HEK293 (cell line): ENCODE results near the gene ITPKB.

Experiments
- CTCF ChIA-PET: fragments of 350-600 bp; formaldehyde crosslinking; extraction: SDS; loops from one replicate; lab custom pipeline; 2021; ENCODE audit warnings: antibody characterized with exemption; lab: Yijun Ruan, JAX
- POLR2A ChIA-PET: fragments of 300-600 bp; formaldehyde crosslinking; extraction: SDS; loops from one replicate; lab custom pipeline; 2020; ENCODE audit warnings: antibody characterized with exemption, inconsistent platforms; lab: Yijun Ruan, JAX
- H3K27ac ChIP-seq: fragments of 200-500 bp; sonication (Bioruptor generic); 2 replicates; pipeline ENCODE4 v1.5.1; 2014; ENCODE audit warnings: low read depth, low read length, control low read depth, inconsistent platforms; ENCODE audit errors: extremely low read depth
- H3K36me3 ChIP-seq, 2 experiments: fragments of 200-500 bp in 1 of 2; sonication (Bioruptor generic) in 1 of 2; 1 replicate in 1 of 2; 2 replicates in 1 of 2; pipeline ENCODE4 v1.5.1; 2014 to 2017; ENCODE audit warnings: inconsistent platforms in 2 of 2, low read length in 2 of 2; ENCODE audit not compliant: control insufficient read depth in 2 of 2, insufficient read depth in 1 of 2
- H3K4me1 ChIP-seq: fragments of 200-500 bp; sonication (Bioruptor generic); 2 replicates; pipeline ENCODE4 v1.5.1; 2014; ENCODE audit warnings: mild to moderate bottlenecking, low read length, inconsistent platforms; ENCODE audit not compliant: control insufficient read depth, insufficient read depth
- H3K4me3 ChIP-seq: 2 replicates; pipeline ENCODE4 v1.5.1; 2011; ENCODE audit warnings: low read depth, mild to moderate bottlenecking, control low read depth, low read length, moderate library complexity
- H3K9me3 ChIP-seq: fragments of 200-500 bp; sonication (Bioruptor generic); 2 replicates; pipeline ENCODE4 v1.5.1; 2014; ENCODE audit warnings: low read depth, low read length, inconsistent platforms; ENCODE audit not compliant: control insufficient read depth, insufficient read depth
- GLIS1 ChIP-seq: fragments of 450-650 bp; formaldehyde crosslinking; IDR thresholded peaks from 2 replicates; pipeline ENCODE4 v1.5.1; 2016; ENCODE audit warnings: missing biosample characterization, missing genetic modification characterization
- KLF1 ChIP-seq: fragments of 450-650 bp; formaldehyde crosslinking; IDR thresholded peaks from 2 replicates; pipeline ENCODE4 v1.5.1; 2016; ENCODE audit warnings: missing biosample characterization, missing genetic modification characterization
- KLF10 ChIP-seq: fragments of 450-650 bp; IDR thresholded peaks from 2 replicates; pipeline ENCODE4 v1.5.1; 2018; ENCODE audit warnings: missing biosample characterization, mild to moderate bottlenecking, missing genetic modification characterization
- KLF17 ChIP-seq: fragments of 450-650 bp; formaldehyde crosslinking; IDR thresholded peaks from 2 replicates; pipeline ENCODE4 v1.5.1; 2016; ENCODE audit warnings: missing biosample characterization, missing genetic modification characterization
- PRDM6 ChIP-seq: fragments of 450-650 bp; formaldehyde crosslinking; IDR thresholded peaks from 2 replicates; pipeline ENCODE4 v1.5.1; 2017; ENCODE audit warnings: missing biosample characterization, missing genetic modification characterization
- RBAK ChIP-seq: fragments of 450-650 bp; formaldehyde crosslinking; IDR thresholded peaks from 2 replicates; pipeline ENCODE4 v1.5.1; 2016; ENCODE audit warnings: missing biosample characterization, missing genetic modification characterization
- SCRT1 ChIP-seq: fragments of 450-650 bp; formaldehyde crosslinking; IDR thresholded peaks from 2 replicates; pipeline ENCODE4 v1.5.1; 2016; ENCODE audit warnings: missing biosample characterization, missing genetic modification characterization, borderline replicate concordance
- SCRT2 ChIP-seq: fragments of 450-650 bp; formaldehyde crosslinking; IDR thresholded peaks from 2 replicates; pipeline ENCODE4 v1.5.1; 2016; ENCODE audit warnings: missing biosample characterization, missing genetic modification characterization
- ZBTB1 ChIP-seq: fragments of 450-650 bp; formaldehyde crosslinking; IDR thresholded peaks from 2 replicates; pipeline ENCODE4 v1.5.1; 2016; ENCODE audit warnings: missing biosample characterization, missing genetic modification characterization
- ZBTB49 ChIP-seq: fragments of 450-650 bp; formaldehyde crosslinking; IDR thresholded peaks from 2 replicates; pipeline ENCODE4 v1.5.1; 2016; ENCODE audit warnings: missing biosample characterization, missing genetic modification characterization, low read depth
- ZEB2 ChIP-seq: fragments of 450-650 bp; formaldehyde crosslinking; IDR thresholded peaks from 2 replicates; pipeline ENCODE4 v1.5.1; 2016; ENCODE audit warnings: missing biosample characterization, missing genetic modification characterization
- ZNF354C ChIP-seq: fragments of 450-650 bp; formaldehyde crosslinking; IDR thresholded peaks from 2 replicates; pipeline ENCODE4 v1.5.1; 2016; ENCODE audit warnings: missing biosample characterization, missing genetic modification characterization, low read depth, borderline replicate concordance
- ZNF362 ChIP-seq: fragments of 450-650 bp; formaldehyde crosslinking; IDR thresholded peaks from 2 replicates; pipeline ENCODE4 v1.5.1; 2016; ENCODE audit warnings: missing biosample characterization, missing genetic modification characterization
- ZNF426 ChIP-seq: fragments of 450-650 bp; formaldehyde crosslinking; IDR thresholded peaks from 2 replicates; pipeline ENCODE4 v1.5.1; 2017; ENCODE audit warnings: missing biosample characterization, missing genetic modification characterization, mild to moderate bottlenecking, inconsistent platforms, moderate library complexity
- ZNF529 ChIP-seq: fragments of 450-650 bp; formaldehyde crosslinking; IDR thresholded peaks from 2 replicates; pipeline ENCODE4 v1.5.1; 2017; ENCODE audit warnings: missing genetic modification characterization, missing biosample characterization; ENCODE audit not compliant: insufficient replicate concordance
- ZNF561 ChIP-seq: fragments of 450-650 bp; IDR thresholded peaks from 2 replicates; pipeline ENCODE4 v1.5.1; 2018; ENCODE audit warnings: missing biosample characterization, missing genetic modification characterization, borderline replicate concordance
- ZNF580 ChIP-seq: fragments of 450-650 bp; formaldehyde crosslinking; IDR thresholded peaks from 2 replicates; pipeline ENCODE4 v1.5.1; 2016; ENCODE audit warnings: missing biosample characterization, missing genetic modification characterization
- ZNF677 ChIP-seq: fragments of 450-650 bp; IDR thresholded peaks from 2 replicates; pipeline ENCODE4 v1.5.0; 2018; ENCODE audit warnings: missing biosample characterization, mild to moderate bottlenecking, missing genetic modification characterization, moderate library complexity
- ZNF785 ChIP-seq: fragments of 450-650 bp; formaldehyde crosslinking; IDR thresholded peaks from 2 replicates; pipeline ENCODE4 v1.5.1; 2016; ENCODE audit warnings: missing biosample characterization, missing genetic modification characterization
- ZNF837 ChIP-seq: fragments of 450-650 bp; formaldehyde crosslinking; IDR thresholded peaks from 2 replicates; pipeline ENCODE4 v1.5.1; 2016; ENCODE audit warnings: missing biosample characterization, missing genetic modification characterization
- ZSCAN18 ChIP-seq: fragments of 450-650 bp; formaldehyde crosslinking; IDR thresholded peaks from 2 replicates; pipeline ENCODE4 v1.5.1; 2016; ENCODE audit warnings: missing biosample characterization, missing genetic modification characterization
- ZSCAN4 ChIP-seq: fragments of 450-650 bp; formaldehyde crosslinking; IDR thresholded peaks from 2 replicates; pipeline ENCODE4 v1.5.1; 2017; ENCODE audit warnings: missing biosample characterization, missing genetic modification characterization
- ZXDB ChIP-seq: fragments of 450-650 bp; formaldehyde crosslinking; IDR thresholded peaks from 2 replicates; pipeline ENCODE4 v1.5.1; 2016; ENCODE audit warnings: missing biosample characterization, missing genetic modification characterization

Gene ITPKB

GRCh38 chr1:226644541-226645176 lies 94.4 kb downstream of the ITPKB start (continued):
- TF ChIP-seq PRDM6 = no peak

- H3K4me3 ChIP-seq = no peak overlapping the region
- H3K27ac ChIP-seq = no peak overlapping the region
- H3K36me3 ChIP-seq = peaks cover 0 to 25% of the 10 kb centered on the region in 2 experiments; a peak in 1 of 3 replicates
- 0 out of 2 replicates have a peak, but pooled peaks cover 3% of the 10 kb centered on the region for H3K4me1 ChIP-seq
- ChIA-PET CTCF (interaction anchor here (0.6 to 1.3 kb wide), 5 partner anchors 10 to 1310 kb away, joined by 3 to 5 read pairs (median 4); no protein-coding TSS in a partner anchor), POLR2A (interaction anchor here (0.9 to 1.0 kb wide), 2 partner anchors 10 to 19 kb away, joined by 3 read pairs; no protein-coding TSS in a partner anchor)
- H3K9me3 ChIP-seq = no peaks in the 10 kb centered on the region
- TF ChIP-seq ZNF529 (tag by site-specific recombination) = no peak
- TF ChIP-seq ZBTB49 (tag by site-specific recombination) = no peak
- TF ChIP-seq SCRT1 (tag by site-specific recombination) = peak; percentile 38; the same call in 1 of the 2 replicates
- no peak for TF ChIP-seq ZNF785 (tag by site-specific recombination)
- no peak for TF ChIP-seq ZEB2 (tag by site-specific recombination)
- no peak for TF ChIP-seq ZNF677
- TF ChIP-seq ZNF354C (tag by site-specific recombination) = no peak
- no peak; the same call in 1 of the 2 replicates for TF ChIP-seq KLF1 (tag by site-specific recombination)
- TF ChIP-seq ZSCAN18 (tag by site-specific recombination) = no peak
- no peak for TF ChIP-seq ZNF580
- peak; percentile 69 for TF ChIP-seq GLIS1 (tag by site-specific recombination)
- TF ChIP-seq KLF10 (tag by site-specific recombination) = no peak
- TF ChIP-seq ZXDB (tag by site-specific recombination) = no peak
- no peak for TF ChIP-seq ZBTB1 (tag by site-specific recombination)
- no peak for TF ChIP-seq ZSCAN4 (tag by site-specific recombination)
- TF ChIP-seq ZNF426 = no peak
- no peak for TF ChIP-seq RBAK
- TF ChIP-seq ZNF362 (tag by site-specific recombination) = no peak
- TF ChIP-seq SCRT2 (tag by site-specific recombination) = peak; percentile 80
- no peak for TF ChIP-seq KLF17
- TF ChIP-seq ZNF837 (tag by site-specific recombination) = no peak
- TF ChIP-seq ZNF561 (tag by site-specific recombination) = no peak
Measured at GRCh38 chr1:226643611-226644540, 95.2 kb downstream of the ITPKB start.
